Loucy (cell line): ENCODE data around the gene CTBP2.

ENCODE experiments used
- H2AFZ ChIP-seq: fragments of 200-600 bp; sonication (generic); 2 replicates; pipeline ENCODE4 v1.6.0; 2016; ENCODE audit warnings: antibody characterized with exemption, mild to moderate bottlenecking, low read length, moderate library complexity
- H3F3A ChIP-seq: fragments of 200-600 bp; 2 replicates; pipeline ENCODE4 v1.6.0; 2016; ENCODE audit warnings: antibody characterized with exemption, low read depth, mild to moderate bottlenecking
- H3K27me3 ChIP-seq: fragments of 200-600 bp; sonication (generic); 2 replicates; pipeline ENCODE4 v1.6.1; 2014; ENCODE audit warnings: low read length, mild to moderate bottlenecking; ENCODE audit not compliant: insufficient read depth, poor library complexity, severe bottlenecking
- H3K36me3 ChIP-seq: fragments of 200-600 bp; sonication (generic); 2 replicates; pipeline ENCODE4 v1.6.1; 2016; ENCODE audit warnings: low read length; ENCODE audit not compliant: insufficient read depth
- H3K4me1 ChIP-seq: fragments of 200-600 bp; sonication (generic); 2 replicates; pipeline ENCODE4 v1.5.1; 2014; ENCODE audit warnings: low read length, mild to moderate bottlenecking; ENCODE audit not compliant: insufficient read depth, poor library complexity, severe bottlenecking
- H3K4me2 ChIP-seq: fragments of 200-600 bp; sonication (generic); 2 replicates; pipeline ENCODE4 v1.6.0; 2014; ENCODE audit warnings: antibody characterized with exemption, low read length, low read depth, mild to moderate bottlenecking; ENCODE audit not compliant: poor library complexity, severe bottlenecking
- H3K4me3 ChIP-seq: fragments of 200-600 bp; sonication (generic); 2 replicates; pipeline ENCODE4 v1.5.1; 2014; ENCODE audit warnings: low read length, mild to moderate bottlenecking, mixed read lengths; ENCODE audit not compliant: poor library complexity, severe bottlenecking
- H3K79me2 ChIP-seq: fragments of 200-600 bp; sonication (generic); 2 replicates; pipeline ENCODE4 v1.6.1; 2014; ENCODE audit warnings: low read length; ENCODE audit not compliant: insufficient read depth
- H3K9ac ChIP-seq: fragments of 200-600 bp; sonication (generic); 2 replicates; pipeline ENCODE4 v1.6.0; 2014; ENCODE audit warnings: mild to moderate bottlenecking, low read depth, low read length, moderate library complexity; ENCODE audit not compliant: poor library complexity, severe bottlenecking
- H3K9me2 ChIP-seq: fragments of 200-600 bp; sonication (generic); replicated peaks from 2 replicates; pipeline ENCODE4 v1.6.1; 2016; ENCODE audit warnings: low read depth, low read length, mixed read lengths
- H3K9me3 ChIP-seq: fragments of 200-600 bp; sonication (generic); 2 replicates; pipeline ENCODE4 v1.6.1; 2014; ENCODE audit warnings: mild to moderate bottlenecking, antibody characterized with exemption, low read length, low read depth; ENCODE audit not compliant: insufficient read depth
- H4K20me1 ChIP-seq: fragments of 200-600 bp; sonication (generic); 2 replicates; pipeline ENCODE4 v1.6.0; 2014; ENCODE audit warnings: antibody characterized with exemption, low read length, mild to moderate bottlenecking; ENCODE audit not compliant: insufficient read depth, poor library complexity, severe bottlenecking
- CTCF ChIP-seq: fragments of 200-600 bp; sonication (generic); conservative IDR thresholded peaks from 2 replicates; pipeline ENCODE4 v1.5.1; 2014; ENCODE audit warnings: mild to moderate bottlenecking, antibody characterized with exemption, low read length
- EZH2phosphoT487 ChIP-seq: fragments of 200-600 bp; IDR thresholded peaks from 2 replicates; pipeline ENCODE4 v1.6.1; 2018; ENCODE audit warnings: antibody characterized with exemption, mild to moderate bottlenecking, moderate library complexity, borderline replicate concordance

The CTBP2 gene

GRCh38 chr10:125112697-125113494 is 47.5 kb downstream of the CTBP2 start:
- H3K9ac ChIP-seq, result no peak overlapping the region
- no peak overlapping the region for H2AFZ ChIP-seq
- H3K9me2 ChIP-seq, result no peaks in the 10 kb centered on the region
- no peaks in the 10 kb centered on the region for H3F3A ChIP-seq
- TF ChIP-seq EZH2phosphoT487 (no peak), CTCF (no peak)
- no peak overlapping the region for H3K4me3 ChIP-seq
- H4K20me1 ChIP-seq, result no peaks in the 10 kb centered on the region
- H3K79me2 ChIP-seq, result no peaks in the 10 kb centered on the region
- H3K36me3 ChIP-seq, result no peaks in the 10 kb centered on the region
- peaks cover 4% of the 10 kb centered on the region; the same call in 1 of the 2 replicates for H3K9me3 ChIP-seq
- no peaks in the 10 kb centered on the region for H3K4me1 ChIP-seq
- H3K27me3 ChIP-seq, result no peaks in the 10 kb centered on the region
- no peak overlapping the region for H3K4me2 ChIP-seq

GRCh38 chr10:125111118-125111727 is 49.1 kb downstream of the CTBP2 start:
- Histone ChIP-seq H3K9me2 (no peaks in the 10 kb centered on the region), H3K4me2 (no peak overlapping the region), H3K79me2 (no peaks in the 10 kb centered on the region), H3K4me3 (no peak overlapping the region), H3K9me3 (peaks cover 7% of the 10 kb centered on the region; the same call in 1 of the 2 replicates), H2AFZ (no peak overlapping the region), H3K4me1 (no peaks in the 10 kb centered on the region), H3F3A (no peaks in the 10 kb centered on the region), H3K36me3 (no peaks in the 10 kb centered on the region), H3K9ac (no peak overlapping the region), H4K20me1 (no peaks in the 10 kb centered on the region), H3K27me3 (no peaks in the 10 kb centered on the region)
- TF ChIP-seq CTCF, result no peak
- TF ChIP-seq EZH2phosphoT487, result no peak

DNA sequence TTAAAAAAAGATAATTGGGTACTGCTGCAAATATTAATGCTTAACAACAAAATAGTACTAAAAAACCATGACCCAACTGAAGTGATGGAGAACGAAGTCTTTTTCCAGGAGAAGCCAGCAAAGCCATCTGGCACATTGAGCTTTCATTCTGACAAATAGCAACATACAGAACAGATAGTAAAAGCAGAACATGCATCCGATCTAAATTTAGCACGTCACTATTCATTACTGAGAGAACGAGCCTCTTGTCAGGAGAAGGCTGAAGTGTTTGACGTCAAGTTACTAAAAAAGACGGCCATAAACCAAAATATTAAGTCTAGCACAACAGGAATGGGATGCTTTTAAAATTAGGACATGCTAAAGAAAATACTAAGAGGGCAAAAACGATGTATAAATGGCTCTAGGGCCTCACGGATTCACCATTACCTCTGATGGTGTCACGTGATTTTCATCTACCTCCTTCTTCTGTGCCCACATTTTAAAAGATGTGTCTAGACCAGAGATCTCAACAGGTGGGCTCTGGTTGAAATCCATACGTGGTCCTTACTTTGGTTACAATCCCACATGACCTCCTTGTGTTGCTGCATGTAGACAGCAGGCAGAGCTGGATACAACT is 52.3 kb downstream of the CTBP2 start:
- H4K20me1 ChIP-seq, result no peaks in the 10 kb centered on the region
- H3K36me3 ChIP-seq, result no peaks in the 10 kb centered on the region
- no peaks in the 10 kb centered on the region for H3K9me2 ChIP-seq
- no peak overlapping the region for H2AFZ ChIP-seq
- no peak overlapping the region for H3K4me2 ChIP-seq
- H3K4me1 ChIP-seq, result no peaks in the 10 kb centered on the region
- no peak overlapping the region for H3K9ac ChIP-seq
- H3K4me3 ChIP-seq, result no peak overlapping the region
- H3K79me2 ChIP-seq, result no peaks in the 10 kb centered on the region
- no peaks in the 10 kb centered on the region for H3K27me3 ChIP-seq
- H3K9me3 ChIP-seq, result peaks cover 3% of the 10 kb centered on the region; the same call in 1 of the 2 replicates
- TF ChIP-seq EZH2phosphoT487 (no peak), CTCF (no peak)
- no peaks in the 10 kb centered on the region for H3F3A ChIP-seq
